HG03159 (cell line): ENCODE data around the gene ZNF547.

Experiments used
- ATAC-seq: cut with Tn5 transposase; IDR thresholded peaks from one replicate; pipeline ENCODE4 v1.9.1; 2021; ENCODE audit warnings: mild to moderate bottlenecking, moderate library complexity; ENCODE audit not compliant: unreplicated experiment

ZNF547 gene

GRCh38 chr19:57362997-57363687, at the start of gene ZNF547, which contains the start of gene TRAPPC2B:
TSS of gene ZNF547 (plus strand) at chr19:57363551. CDS start at chr19:57368556, 5,005 bp downstream.
TSS of gene TRAPPC2B (plus strand) at chr19:57363551. CDS start at chr19:57364834, 1,283 bp downstream.
- peak; percentile 94 for ATAC-seq

GRCh38 chr19:57314146-57314545, 49.2 kb upstream of the ZNF547 start:
- no peak for ATAC-seq

DNA sequence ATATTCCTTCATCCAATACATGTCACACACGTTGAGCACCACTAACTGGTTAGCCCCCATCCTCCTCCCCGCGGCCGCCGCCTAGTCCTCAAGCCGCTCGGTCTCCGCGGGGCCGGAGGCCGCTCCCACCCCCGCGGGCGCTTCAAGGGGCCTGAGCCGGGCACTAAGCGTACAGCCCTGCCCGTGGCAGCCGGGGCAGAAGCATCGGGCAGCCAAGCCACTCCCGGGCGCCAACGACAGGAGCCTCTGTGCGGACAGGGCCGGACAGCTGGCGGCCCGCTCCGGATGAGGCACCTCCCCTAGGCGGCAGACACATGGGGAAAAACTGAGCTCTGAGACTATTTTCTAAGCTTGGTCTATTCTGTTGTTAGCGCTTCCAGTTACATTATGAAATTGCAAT, 45.8 kb upstream of the ZNF547 start:
- ATAC-seq: no peak

DNA sequence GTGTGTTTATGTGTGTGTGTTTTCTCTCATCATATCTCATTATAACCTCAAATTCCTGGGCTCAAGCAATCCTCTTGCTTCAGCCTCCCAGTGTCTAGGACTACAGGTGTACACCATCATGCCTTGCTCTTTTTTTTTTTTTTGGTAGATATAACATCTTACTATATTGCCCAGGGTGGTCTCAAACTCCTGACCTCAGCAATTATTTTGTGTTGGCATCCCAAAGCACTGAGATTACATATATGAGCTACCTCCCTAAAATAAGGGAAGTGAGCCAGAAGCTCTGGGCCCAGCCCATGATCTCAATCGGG, 43.5 kb upstream of the ZNF547 start:
- ATAC-seq: no peak

- ATAC-seq: peak; percentile 94
Measured at GRCh38 chr19:57320180-57321084, 42.9 kb upstream of the ZNF547 start, which contains the start of gene ZNF543. TSS of gene ZNF543 (plus strand) at chr19:57320472. CDS start at chr19:57320854, 382 bp downstream.

GRCh38 chr19:57321116-57321515, 42.2 kb upstream of the ZNF547 start:
- ATAC-seq: no peak

DNA sequence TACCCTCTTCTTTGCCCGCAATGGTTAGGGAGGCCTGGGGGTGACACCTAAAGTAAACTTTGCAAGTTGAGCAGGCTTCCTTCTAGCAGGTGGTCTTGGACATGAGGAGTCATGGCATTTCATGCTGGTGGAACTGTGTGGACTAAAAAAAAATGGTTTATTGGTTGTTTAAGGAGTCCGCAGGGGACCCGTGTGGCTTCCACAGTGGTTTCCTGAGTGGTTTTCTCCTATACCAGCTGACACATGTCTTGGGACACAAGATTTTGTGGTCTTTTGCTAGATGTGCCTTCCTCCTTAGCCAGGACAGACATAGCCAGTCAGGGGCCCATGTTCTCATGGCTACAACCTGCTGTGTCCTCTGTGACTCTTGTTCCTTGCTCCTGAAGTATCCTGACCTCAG, 41.6 kb upstream of the ZNF547 start:
- no peak for ATAC-seq

DNA sequence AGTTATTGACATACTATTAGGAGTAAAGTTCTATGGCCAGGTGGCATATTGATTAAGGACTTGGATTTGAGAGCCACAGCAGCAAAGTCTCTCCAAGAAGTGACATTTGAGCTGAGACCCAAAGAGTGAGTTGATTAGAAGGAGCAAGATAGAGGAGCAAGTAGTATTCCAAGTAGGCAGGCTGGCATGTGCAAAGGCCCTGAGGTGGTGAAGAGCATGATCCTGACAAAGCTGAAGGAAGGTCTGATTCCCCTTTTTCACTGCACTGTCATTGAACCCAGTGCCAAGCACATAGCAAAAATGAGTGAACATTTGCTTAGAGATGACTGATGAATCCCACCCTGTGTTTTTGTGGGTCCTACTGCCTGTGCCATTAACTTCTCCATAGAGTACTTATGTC, 38.4 kb upstream of the ZNF547 start:
- ATAC-seq: no peak

DNA sequence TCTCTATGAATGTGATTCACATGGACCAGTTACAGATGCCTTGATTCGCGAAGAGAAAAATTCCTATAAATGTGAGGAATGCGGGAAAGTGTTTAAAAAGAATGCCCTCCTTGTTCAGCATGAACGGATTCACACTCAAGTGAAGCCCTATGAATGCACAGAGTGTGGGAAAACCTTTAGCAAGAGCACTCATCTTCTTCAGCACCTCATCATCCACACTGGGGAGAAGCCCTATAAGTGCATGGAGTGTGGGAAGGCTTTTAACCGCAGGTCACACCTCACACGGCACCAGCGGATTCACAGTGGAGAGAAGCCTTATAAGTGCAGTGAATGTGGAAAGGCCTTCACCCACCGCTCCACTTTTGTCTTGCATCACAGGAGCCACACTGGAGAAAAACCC, 35.4 kb upstream of the ZNF547 start:
- ATAC-seq: no peak

DNA sequence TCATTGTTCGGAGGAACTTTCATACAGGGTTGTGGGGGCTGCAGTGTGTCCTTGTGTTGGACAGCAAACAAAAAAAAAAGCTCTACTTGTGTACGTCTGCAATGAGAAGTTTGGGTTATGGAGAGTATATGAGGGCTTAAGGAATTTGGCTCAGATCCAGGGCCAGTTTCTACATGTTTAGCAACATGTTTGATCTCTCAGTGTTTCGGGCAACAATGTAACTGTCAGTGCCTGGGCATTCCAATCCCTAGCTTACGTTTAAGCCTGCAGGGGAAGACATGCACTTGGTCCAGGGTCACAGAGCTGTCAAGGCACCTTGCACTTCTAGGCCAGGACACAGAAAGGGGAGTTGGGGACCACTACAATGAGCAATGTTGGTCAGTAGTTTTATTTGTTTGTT, 29.2 kb upstream of the ZNF547 start:
- no peak for ATAC-seq

GRCh38 chr19:57338877-57339276, 24.5 kb upstream of the ZNF547 start:
- ATAC-seq: no peak

- ATAC-seq: no peak
Measured at GRCh38 chr19:57342582-57342981, 20.8 kb upstream of the ZNF547 start.

DNA sequence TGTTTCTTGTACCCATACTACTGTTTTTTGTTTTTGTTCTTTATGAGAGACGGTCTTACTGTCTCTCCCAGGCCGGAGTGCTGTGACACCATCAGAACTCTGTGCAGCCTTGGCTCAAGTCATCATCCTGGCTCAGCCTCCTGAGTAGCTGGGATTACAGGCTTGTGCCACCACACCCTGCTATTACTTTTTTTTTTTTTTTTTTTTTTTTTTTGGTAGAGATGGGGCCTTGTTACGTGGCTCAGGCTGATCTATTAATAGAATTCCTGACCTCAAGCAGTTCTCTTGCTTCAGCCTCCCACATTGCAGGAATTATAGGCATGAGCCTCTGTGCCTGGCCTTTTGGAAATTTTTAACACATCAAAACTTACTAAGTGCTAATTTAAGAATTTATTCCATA, 15.2 kb upstream of the ZNF547 start:
- ATAC-seq: no peak

GRCh38 chr19:57350877-57351805, 12.2 kb upstream of the ZNF547 start, which contains the start of gene ZNF304:
TSS of gene ZNF304 (plus strand) at chr19:57351271. CDS start at chr19:57351665, 394 bp downstream.
- ATAC-seq: peak; percentile 99

- no peak for ATAC-seq
Measured at GRCh38 chr19:57351867-57352266, 11.5 kb upstream of the ZNF547 start.

DNA sequence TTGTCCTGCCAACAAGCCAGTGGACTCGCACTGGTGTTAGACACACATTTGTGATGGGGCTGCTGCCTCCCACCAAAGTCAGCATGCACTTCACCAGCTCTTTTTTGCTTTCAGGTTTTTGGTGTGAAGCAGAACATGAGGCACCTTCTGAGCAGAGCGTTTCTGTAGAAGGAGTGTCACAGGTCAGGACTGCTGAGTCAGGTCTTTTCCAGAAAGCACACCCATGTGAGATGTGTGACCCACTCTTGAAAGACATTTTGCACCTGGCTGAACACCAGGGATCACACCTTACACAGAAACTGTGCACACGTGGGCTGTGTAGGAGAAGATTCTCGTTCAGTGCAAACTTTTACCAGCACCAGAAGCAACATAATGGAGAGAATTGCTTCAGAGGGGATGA, 7.4 kb upstream of the ZNF547 start:
- ATAC-seq: no peak

GRCh38 chr19:57357406-57357805, 5.9 kb upstream of the ZNF547 start:
- ATAC-seq: no peak

- ATAC-seq: no peak
Measured at GRCh38 chr19:57359300-57359699, 4.1 kb upstream of the ZNF547 start.

DNA sequence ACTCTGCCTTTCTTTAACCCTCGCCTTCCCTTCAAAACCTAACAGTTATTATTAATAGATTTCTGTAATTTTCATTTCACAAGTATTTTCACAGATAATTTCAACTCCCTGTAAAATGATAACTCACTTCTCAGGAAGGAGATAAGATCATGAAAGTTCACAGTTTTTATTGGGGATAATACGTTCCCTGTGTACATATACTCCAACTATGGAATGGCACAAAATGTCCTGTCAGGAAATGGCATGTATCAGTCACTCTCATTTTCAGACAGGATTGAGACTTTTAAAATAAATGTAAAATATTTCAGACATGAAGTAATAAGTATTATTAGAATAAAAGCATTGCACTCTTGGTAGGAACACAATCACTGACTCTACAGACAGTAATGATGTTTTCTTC, 932 bp upstream of the ZNF547 start:
- ATAC-seq: no peak

GRCh38 chr19:57363688-57364181, 384 bp downstream of the ZNF547 start:
- no peak for ATAC-seq

GRCh38 chr19:57366776-57367175, 3.4 kb downstream of the ZNF547 start:
- no peak for ATAC-seq
